DOHH2 (cell line): ENCODE measurements around the gene EIF2AK2.

ENCODE experiments used
- H3F3A ChIP-seq: fragments of 200-600 bp; sonication (generic), shearing (Covaris generic); 2 replicates; pipeline ENCODE4 v1.6.0; 2016; ENCODE audit warnings: antibody characterized with exemption, mild to moderate bottlenecking; ENCODE audit not compliant: control insufficient read depth, insufficient read depth
- H3K27ac ChIP-seq: fragments of 200-600 bp; sonication (generic); 2 replicates; pipeline ENCODE4 v1.5.1; 2014; ENCODE audit warnings: low read depth, mild to moderate bottlenecking, low read length, moderate library complexity
- H3K27me3 ChIP-seq: fragments of 200-600 bp; sonication (generic); 2 replicates; pipeline ENCODE4 v1.6.1; 2014; ENCODE audit warnings: mild to moderate bottlenecking, low read length, mixed read lengths; ENCODE audit not compliant: control insufficient read depth
- H3K36me3 ChIP-seq: fragments of 200-600 bp; sonication (generic); 2 replicates; pipeline ENCODE4 v1.6.1; 2014; ENCODE audit warnings: mild to moderate bottlenecking, low read length, moderate library complexity, mixed read lengths; ENCODE audit not compliant: control insufficient read depth
- H3K4me1 ChIP-seq: fragments of 200-600 bp; sonication (generic); 2 replicates; pipeline ENCODE4 v1.6.1; 2014; ENCODE audit warnings: mild to moderate bottlenecking, low read length, mixed read lengths; ENCODE audit not compliant: control insufficient read depth
- H3K4me2 ChIP-seq: fragments of 200-600 bp; sonication (generic); 2 replicates; pipeline ENCODE4 v1.6.0; 2014; ENCODE audit warnings: mild to moderate bottlenecking, low read length, moderate library complexity
- H3K4me3 ChIP-seq: fragments of 200-600 bp; sonication (generic); 2 replicates; pipeline ENCODE4 v1.5.1; 2014; ENCODE audit warnings: mild to moderate bottlenecking, low read length, mixed read lengths
- H3K79me2 ChIP-seq: fragments of 200-600 bp; sonication (generic); 2 replicates; pipeline ENCODE4 v1.6.1; 2014; ENCODE audit warnings: mild to moderate bottlenecking, low read length, mixed read lengths; ENCODE audit not compliant: control insufficient read depth
- H3K9me2 ChIP-seq: fragments of 200-600 bp; sonication (generic); replicated peaks from 2 replicates; pipeline ENCODE4 v1.6.1; 2014; ENCODE audit warnings: mild to moderate bottlenecking, low read length, mixed read lengths; ENCODE audit not compliant: control insufficient read depth
- H3K9me3 ChIP-seq: fragments of 200-600 bp; sonication (generic); 2 replicates; pipeline ENCODE4 v1.6.1; 2014; ENCODE audit warnings: antibody characterized with exemption, low read length, mixed read lengths; ENCODE audit not compliant: control insufficient read depth, insufficient read depth
- H4K20me1 ChIP-seq: fragments of 200-600 bp; sonication (generic); 2 replicates; pipeline ENCODE4 v1.6.0; 2014; ENCODE audit warnings: low read depth, mild to moderate bottlenecking, antibody characterized with exemption, low read length, moderate library complexity; ENCODE audit not compliant: control insufficient read depth, insufficient read depth
- CTCF ChIP-seq: fragments of 200-600 bp; sonication (generic); IDR thresholded peaks from one replicate; pipeline ENCODE4 v1.5.1; 2014; ENCODE audit warnings: antibody characterized with exemption, mild to moderate bottlenecking, low read depth, low read length; ENCODE audit not compliant: poor library complexity, severe bottlenecking
- EZH2phosphoT487 ChIP-seq: fragments of 200-600 bp; sonication (generic); IDR thresholded peaks from 2 replicates; pipeline ENCODE4 v1.6.1; 2017; ENCODE audit warnings: borderline replicate concordance, mild to moderate bottlenecking, antibody characterized with exemption, low read length, moderate library complexity, mixed read lengths

The EIF2AK2 gene

DNA sequence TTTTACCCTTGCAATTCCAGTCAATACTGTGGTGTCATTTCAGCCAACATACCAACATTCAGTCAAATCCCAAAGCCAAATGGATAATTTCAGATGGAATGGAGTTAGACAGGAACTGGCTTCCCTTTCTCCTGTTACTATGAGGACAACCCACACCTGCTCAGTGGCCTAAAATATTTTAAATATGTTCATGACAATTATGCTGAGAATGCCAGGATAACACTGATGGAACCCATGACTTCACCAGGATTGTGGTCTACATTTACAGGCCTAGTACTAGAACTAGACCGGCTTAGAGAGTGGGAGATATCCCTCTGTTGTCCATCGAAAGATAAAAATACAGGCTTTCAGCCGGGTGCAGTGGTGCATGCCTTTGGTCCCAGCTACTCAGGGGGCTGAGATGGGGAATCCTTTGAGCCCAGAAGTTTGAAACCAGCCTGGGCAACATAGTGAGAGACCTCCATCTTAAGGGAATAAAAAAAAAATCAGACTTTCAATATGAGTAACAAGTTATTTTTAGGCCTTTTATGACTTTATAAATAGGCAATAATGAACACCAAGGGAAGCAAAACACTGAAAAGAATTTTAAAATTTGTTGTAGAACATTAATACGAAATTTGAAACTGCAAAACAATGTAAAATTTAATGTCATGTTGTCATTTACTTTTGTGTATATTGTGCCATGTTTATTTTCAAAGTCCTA is 58.2 kb downstream of the EIF2AK2 start:
- H3K36me3 ChIP-seq: peaks cover 58% of the 10 kb centered on the region
- H3F3A ChIP-seq: no peaks in the 10 kb centered on the region
- no peak overlapping the region for H3K4me2 ChIP-seq
- no peak for TF ChIP-seq CTCF
- no peak for TF ChIP-seq EZH2phosphoT487
- H3K4me3 ChIP-seq: no peak overlapping the region
- no peaks in the 10 kb centered on the region for H3K79me2 ChIP-seq
- no peak overlapping the region for H3K27ac ChIP-seq
- H4K20me1 ChIP-seq: no peaks in the 10 kb centered on the region
- H3K4me1 ChIP-seq: no peaks in the 10 kb centered on the region
- no peaks in the 10 kb centered on the region for H3K9me2 ChIP-seq
- H3K9me3 ChIP-seq: no peaks in the 10 kb centered on the region
- no peaks in the 10 kb centered on the region for H3K27me3 ChIP-seq

GRCh38 chr2:37096568-37096967 is 60.2 kb downstream of the EIF2AK2 start:
- no peak overlapping the region for H3K27ac ChIP-seq
- H4K20me1 ChIP-seq: no peaks in the 10 kb centered on the region
- H3K79me2 ChIP-seq: no peaks in the 10 kb centered on the region
- no peaks in the 10 kb centered on the region for H3K9me2 ChIP-seq
- H3K27me3 ChIP-seq: no peaks in the 10 kb centered on the region
- H3K4me3 ChIP-seq: no peak overlapping the region
- peaks cover 5% of the 10 kb centered on the region for H3K4me1 ChIP-seq
- no peaks in the 10 kb centered on the region for H3F3A ChIP-seq
- no peaks in the 10 kb centered on the region for H3K9me3 ChIP-seq
- peaks cover 74% of the 10 kb centered on the region for H3K36me3 ChIP-seq
- TF ChIP-seq CTCF (no peak), EZH2phosphoT487 (no peak)
- H3K4me2 ChIP-seq: no peak overlapping the region

- peaks cover 19% of the 10 kb centered on the region for H3F3A ChIP-seq
- H3K4me2 ChIP-seq: peak overlapping the region; percentile 13; the same call in 1 of the 2 replicates
- peaks cover 27% of the 10 kb centered on the region for H3K4me1 ChIP-seq
- H3K4me3 ChIP-seq: no peak overlapping the region
- TF ChIP-seq EZH2phosphoT487 (no peak), CTCF (no peak)
- H3K79me2 ChIP-seq: no peaks in the 10 kb centered on the region; the same call in 1 of the 2 replicates
- no peaks in the 10 kb centered on the region for H3K9me3 ChIP-seq
- no peaks in the 10 kb centered on the region for H3K27me3 ChIP-seq
- no peak overlapping the region for H3K27ac ChIP-seq
- H3K36me3 ChIP-seq: peaks cover 69% of the 10 kb centered on the region
- H4K20me1 ChIP-seq: no peaks in the 10 kb centered on the region
- no peaks in the 10 kb centered on the region for H3K9me2 ChIP-seq
Observed at GRCh38 chr2:37091873-37092272, 64.9 kb downstream of the EIF2AK2 start.
